Prostate gland (tissue), 2 donors: ENCODE data around the gene PDS5A.

Source experiments
- POLR2A ChIP-seq: fragments of 450-650 bp; IDR thresholded peaks from one replicate; pipeline ENCODE4 v1.6.1; 2016; ENCODE audit warnings: antibody characterized with exemption, mild to moderate bottlenecking
- TF ChIP-seq, protein P1 (sequence below), 4 experiments: fragments of 200-600 bp in 2 of 4; fragments of 450-650 bp in 2 of 4; sonication (generic) in 2 of 4; IDR thresholded peaks; 1 replicate in 3 of 4; 2 replicates in 1 of 4; pipeline ENCODE4 v1.5.1; 2016 to 2019; ENCODE audit warnings: antibody characterized with exemption in 4 of 4, mild to moderate bottlenecking in 2 of 4, moderate library complexity in 2 of 4

DNA sequence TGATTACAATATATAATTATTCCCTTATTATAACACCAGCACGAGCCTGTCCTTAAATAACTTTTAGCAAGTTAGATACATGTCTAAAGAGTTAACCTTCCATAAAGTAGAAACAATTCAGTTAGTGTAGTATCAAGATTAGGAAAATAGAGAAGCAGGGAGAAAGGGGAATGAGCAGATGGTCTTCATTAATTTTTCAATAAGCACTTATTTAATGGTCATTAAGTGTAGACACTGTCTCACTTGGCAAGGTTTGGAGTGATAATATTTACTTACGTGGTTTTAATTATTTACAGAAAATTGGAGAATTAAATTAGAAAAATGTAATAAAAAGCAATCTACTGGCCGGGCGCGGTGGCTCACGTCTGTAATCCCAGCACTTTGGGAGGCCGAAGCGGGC is 99.7 kb downstream of the PDS5A start:
- TF ChIP-seq, protein P1, sequence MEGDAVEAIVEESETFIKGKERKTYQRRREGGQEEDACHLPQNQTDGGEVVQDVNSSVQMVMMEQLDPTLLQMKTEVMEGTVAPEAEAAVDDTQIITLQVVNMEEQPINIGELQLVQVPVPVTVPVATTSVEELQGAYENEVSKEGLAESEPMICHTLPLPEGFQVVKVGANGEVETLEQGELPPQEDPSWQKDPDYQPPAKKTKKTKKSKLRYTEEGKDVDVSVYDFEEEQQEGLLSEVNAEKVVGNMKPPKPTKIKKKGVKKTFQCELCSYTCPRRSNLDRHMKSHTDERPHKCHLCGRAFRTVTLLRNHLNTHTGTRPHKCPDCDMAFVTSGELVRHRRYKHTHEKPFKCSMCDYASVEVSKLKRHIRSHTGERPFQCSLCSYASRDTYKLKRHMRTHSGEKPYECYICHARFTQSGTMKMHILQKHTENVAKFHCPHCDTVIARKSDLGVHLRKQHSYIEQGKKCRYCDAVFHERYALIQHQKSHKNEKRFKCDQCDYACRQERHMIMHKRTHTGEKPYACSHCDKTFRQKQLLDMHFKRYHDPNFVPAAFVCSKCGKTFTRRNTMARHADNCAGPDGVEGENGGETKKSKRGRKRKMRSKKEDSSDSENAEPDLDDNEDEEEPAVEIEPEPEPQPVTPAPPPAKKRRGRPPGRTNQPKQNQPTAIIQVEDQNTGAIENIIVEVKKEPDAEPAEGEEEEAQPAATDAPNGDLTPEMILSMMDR (IDR thresholded peaks at IDR 0.05): no peak
- no peak for TF ChIP-seq POLR2A
